ENCODE results near the gene TAB2.

The TAB2 gene, protein sequence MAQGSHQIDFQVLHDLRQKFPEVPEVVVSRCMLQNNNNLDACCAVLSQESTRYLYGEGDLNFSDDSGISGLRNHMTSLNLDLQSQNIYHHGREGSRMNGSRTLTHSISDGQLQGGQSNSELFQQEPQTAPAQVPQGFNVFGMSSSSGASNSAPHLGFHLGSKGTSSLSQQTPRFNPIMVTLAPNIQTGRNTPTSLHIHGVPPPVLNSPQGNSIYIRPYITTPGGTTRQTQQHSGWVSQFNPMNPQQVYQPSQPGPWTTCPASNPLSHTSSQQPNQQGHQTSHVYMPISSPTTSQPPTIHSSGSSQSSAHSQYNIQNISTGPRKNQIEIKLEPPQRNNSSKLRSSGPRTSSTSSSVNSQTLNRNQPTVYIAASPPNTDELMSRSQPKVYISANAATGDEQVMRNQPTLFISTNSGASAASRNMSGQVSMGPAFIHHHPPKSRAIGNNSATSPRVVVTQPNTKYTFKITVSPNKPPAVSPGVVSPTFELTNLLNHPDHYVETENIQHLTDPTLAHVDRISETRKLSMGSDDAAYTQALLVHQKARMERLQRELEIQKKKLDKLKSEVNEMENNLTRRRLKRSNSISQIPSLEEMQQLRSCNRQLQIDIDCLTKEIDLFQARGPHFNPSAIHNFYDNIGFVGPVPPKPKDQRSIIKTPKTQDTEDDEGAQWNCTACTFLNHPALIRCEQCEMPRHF
- 253 to 366 reads per million in 2 donors for total RNA-seq

DNA sequence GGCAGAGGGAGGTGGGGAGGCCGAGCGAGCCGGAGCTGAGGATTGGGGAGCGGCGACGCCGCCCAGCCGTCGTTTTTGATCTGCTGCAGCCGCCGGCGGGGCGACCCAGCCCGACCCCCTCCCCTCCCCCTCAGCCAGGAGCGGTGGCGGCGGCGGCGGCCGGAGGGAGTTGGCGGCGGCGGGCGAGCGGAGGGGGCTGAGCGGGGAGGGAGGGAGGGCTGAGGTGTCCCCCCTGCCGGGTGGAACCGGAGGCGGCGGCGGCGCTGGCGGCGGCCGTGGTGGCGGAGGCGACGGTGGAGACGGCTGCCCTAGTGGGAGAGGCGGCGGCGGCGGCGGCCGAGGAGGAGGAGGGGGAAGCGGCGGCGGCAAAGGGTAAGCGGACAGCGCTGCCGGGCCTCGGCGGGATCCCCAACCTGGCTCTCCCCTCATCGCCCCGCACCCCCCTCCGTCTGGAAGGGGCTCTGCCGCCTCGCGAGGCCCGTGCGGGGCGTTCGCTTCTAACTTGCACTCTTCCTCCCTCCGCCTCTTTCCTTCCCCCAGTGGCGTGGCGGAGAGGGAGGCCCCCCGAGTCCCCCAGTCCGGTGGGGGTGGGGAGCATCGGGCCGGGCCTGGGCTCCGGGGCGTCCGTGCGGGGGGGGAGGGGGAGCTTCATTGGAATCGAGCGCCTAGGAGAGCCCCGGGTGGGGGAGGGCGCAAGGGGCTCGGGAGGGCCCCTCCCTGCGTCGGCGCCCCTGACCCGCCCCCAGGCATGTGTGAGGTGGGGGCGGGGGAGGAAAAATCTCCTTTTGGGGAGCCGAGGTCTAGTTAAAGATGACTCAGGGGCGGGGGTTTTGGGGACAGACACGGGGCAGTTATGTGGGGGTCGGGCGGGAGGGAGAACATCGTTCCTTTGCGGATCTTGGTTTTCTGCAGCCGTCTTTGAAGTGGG, at the start of gene TAB2:
TSS of gene TAB2 (plus strand) at position 69 of the 928 bp plus-strand sequence. CDS start 52,286 bp downstream, outside the sequence.
- peak; percentile 65 for DNase-seq

GRCh38 chr6:149268146-149268545, 49.4 kb upstream of the TAB2 start:
- DNase-seq, result no peak

GRCh38 chr6:149268768-149269167, 48.7 kb upstream of the TAB2 start:
- DNase-seq, result no peak

- no peak for DNase-seq
Observed at GRCh38 chr6:149270616-149271015, 46.9 kb upstream of the TAB2 start.

DNA sequence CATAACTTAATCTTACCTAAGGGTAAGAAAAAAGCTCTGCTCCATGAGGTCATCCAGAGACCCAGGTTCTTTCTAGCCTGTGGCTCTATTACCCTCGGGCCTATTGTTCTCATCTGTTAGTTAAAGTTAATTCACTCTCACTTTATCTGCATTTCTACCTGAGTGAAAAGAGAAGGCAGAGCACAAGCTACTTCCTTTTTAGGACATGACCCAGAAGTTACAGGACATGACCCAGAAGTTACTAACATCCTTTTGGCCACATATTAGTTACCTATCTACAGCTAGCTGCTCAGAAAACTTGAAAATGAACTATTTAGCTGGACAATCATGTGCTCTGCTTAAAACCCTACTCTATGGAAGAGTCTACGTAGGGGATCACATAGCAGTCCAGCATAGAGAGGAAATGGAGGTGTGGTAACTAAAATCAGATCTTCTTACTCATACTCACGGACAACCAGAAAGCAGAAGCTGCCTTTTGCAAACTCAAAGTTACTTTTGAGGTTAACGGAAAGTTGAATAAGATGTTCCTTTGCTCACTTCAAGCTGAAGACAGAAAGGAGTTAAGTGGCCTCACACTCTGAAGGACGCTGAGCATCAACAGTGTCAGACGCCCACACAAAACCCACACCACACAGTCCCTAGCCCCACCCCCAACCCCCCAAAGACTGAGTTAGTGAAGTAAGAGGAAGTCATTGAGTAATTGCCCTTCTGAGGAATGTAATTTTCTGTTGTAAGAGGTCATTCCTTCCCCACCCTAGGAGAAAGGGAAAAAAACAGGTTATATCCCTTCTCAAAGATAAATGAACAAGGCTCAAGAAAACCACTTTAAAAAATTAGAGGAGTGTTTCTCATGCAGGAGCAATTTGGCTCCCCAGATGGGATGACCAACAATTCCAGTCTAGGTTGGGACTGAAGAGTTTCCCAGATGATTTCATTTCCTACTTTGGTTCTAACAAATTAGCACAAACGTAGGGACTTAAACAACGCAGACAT, 45.9 kb upstream of the TAB2 start:
- peak; percentile 6 for DNase-seq

GRCh38 chr6:149273318-149273717, 44.2 kb upstream of the TAB2 start:
- DNase-seq, result no peak

GRCh38 chr6:149275621-149276020, 41.9 kb upstream of the TAB2 start:
- DNase-seq, result no peak

- DNase-seq, result no peak
Observed at GRCh38 chr6:149277621-149278020, 39.9 kb upstream of the TAB2 start.

GRCh38 chr6:149278997-149279396, 38.5 kb upstream of the TAB2 start:
- DNase-seq, result no peak

DNA sequence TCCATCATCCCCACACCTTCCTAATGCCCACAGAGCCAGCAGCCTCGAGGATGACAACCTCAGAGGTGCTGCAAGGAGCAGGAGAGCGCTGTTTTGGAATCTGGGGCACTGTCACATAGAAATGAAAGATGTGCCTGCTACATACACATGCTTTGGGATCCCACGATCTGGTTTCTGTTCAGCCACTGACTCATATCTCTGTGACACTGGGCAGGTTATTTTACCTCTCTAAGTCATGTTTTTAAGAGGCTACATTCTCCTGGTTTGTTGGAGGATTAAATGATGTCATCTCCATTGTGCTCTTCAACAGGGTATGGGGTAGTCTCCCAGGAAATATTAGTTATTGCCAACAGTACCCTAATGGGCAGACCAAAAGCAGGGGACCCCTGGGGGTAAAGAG, 32.6 kb upstream of the TAB2 start:
- no peak for DNase-seq

DNA sequence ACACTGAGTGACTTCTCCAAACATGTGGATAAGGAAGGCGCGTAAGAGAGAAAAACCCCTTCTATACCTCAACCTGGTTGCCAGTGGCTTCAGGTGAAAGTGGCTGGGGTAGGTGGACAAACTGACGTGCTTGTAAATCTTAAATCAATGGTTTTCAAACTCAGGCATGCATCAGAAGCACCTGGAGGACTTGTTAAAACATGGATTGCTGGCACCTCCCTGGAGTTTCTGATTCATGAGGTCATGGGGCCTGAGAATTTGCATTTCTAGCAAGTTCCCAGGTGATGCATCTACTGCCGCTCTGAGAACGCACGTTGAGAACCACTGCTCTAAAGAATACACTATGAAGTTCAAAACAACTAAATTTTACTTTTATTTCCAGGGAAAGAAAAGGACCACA, 31.9 kb upstream of the TAB2 start:
- DNase-seq, result no peak

DNA sequence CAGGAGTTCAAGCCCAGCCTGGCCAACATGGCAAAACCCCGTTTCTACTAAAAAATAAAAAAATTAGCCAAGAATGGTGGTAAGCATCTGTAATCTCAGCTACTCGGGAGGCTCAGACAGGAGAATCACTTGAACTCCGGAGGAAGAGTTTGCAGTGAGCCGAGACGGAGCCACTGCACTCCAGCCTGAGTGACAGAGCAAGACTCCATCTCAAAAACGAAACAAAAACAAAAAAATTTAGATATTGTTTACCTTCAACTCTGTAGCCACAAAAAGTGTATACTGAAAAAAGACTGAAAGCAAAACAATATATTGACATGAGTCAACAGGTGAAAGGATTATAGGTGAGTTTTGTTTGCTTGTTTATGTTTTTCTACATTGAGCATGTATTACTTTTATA, 30.6 kb upstream of the TAB2 start:
- no peak for DNase-seq

DNA sequence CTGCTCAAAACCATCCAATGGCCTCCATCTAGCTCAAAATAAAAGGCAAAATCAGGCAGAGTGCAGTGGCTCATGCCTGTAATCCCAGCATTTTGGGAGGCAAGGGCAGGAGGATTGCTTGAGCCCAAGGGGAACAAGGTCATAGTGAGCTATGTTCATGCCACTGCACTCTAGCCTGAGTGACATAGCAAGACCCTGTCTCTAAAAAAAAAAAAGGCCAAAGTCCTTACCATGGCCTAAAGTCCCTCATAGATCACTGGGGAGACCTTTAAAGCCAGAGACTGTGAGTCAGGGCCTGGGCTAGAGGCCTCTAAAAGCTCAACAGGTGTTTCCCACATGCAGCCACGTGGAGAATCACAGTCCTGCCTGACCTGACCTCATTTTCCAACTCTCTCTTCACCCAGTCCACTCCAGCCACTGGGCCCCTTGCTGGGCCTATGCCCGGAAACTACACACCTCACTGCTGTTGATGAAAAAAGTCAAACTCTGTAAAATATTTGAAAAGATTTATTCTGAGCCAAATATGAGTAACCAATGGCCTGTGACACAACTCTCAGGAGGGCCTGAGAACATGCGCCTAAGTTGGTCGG, 28.2 kb upstream of the TAB2 start:
- DNase-seq, result no peak

DNA sequence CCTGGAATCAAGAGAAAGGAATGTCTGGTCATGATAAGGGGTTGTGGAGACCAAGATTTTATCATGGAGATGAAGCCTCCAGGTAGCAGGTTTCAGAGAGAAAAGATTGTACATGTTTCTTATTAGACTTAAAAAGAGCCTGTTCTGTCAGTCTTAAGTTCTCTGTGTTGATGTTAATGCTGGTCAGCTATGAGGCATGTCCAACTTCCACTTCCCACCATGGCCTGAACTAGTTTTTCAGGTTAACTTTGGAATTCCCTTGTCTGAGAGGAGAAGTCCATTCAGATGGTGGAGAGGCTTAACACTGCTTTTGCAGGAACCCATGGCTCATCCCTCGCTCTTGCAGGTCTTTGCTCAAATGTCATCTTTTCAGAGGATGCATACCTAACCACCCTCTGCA, 27.5 kb upstream of the TAB2 start:
- no peak for DNase-seq

GRCh38 chr6:149293244-149293643, 24.3 kb upstream of the TAB2 start:
- DNase-seq, result no peak

DNA sequence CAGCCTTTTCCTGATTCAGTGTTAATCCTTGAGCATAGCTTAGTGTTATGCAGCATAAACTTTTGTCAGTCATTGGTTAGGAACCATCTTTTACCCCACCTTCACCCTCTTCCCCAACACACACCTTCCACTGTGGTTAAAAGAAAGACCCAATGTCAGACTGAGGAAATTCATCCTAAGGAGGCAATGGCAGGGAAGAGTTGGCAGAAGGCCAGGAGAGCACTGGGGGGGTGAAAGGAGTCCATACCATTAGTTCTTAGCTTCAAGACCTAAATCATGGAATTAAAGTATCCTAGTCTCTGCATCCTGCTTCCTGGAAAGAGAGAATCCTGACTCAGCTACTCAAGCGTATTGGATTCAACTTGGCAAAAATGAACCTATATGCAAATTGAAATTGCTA, 16.9 kb upstream of the TAB2 start:
- DNase-seq, result no peak

GRCh38 chr6:149302723-149303122, 14.8 kb upstream of the TAB2 start:
- DNase-seq, result no peak

DNA sequence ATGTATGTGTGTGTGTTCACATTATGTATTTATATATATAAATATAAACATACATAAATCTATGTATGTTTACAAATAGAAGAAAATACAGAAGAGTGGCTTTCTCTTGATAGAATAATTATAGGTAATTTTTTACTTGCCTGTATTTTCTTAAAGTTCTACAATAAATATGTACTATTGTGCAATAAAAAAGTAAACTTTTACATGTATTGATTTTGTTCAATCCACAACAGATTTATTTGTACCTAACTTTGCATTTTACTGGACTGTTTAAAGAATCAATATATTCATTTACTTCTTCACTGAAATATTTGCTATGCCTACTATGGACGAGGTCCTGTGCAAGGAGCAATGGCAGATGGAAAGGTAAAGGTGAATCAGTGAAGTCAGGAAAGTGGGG, 14.0 kb upstream of the TAB2 start:
- no peak for DNase-seq

DNA sequence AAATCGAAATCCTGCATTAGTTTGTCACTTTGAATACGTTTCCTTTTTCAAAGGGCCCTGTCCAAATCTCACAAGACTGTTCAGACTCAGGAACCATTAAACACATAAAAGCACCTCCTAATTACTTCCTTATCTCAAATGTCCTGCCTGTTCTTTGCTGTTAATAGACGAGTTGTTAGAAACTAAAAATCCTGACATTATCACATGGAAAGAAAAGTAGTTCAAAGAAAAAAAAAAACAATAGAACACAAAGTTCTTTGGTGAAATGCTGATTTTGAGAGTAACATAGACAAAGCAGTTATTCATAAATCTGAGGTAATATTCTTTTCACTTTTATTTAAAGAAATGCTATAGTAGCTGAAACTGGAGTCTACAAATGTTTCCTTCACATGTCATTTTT, 12.1 kb upstream of the TAB2 start:
- DNase-seq, result no peak

GRCh38 chr6:149306967-149307366, 10.5 kb upstream of the TAB2 start:
- no peak for DNase-seq

GRCh38 chr6:149311293-149311692, 6.2 kb upstream of the TAB2 start:
- DNase-seq, result no peak

GRCh38 chr6:149311766-149312165, 5.7 kb upstream of the TAB2 start:
- DNase-seq, result no peak

Measured in T-helper 9 cell (primary cell).